GM12864 (cell line): ENCODE measurements around the gene CRADD.

Experiments
- DNase-seq: peaks from one replicate; pipeline ENCODE4 v3.0.0-alpha.2; 2011; ENCODE audit warnings: low read depth
- H3K4me3 ChIP-seq: 2 replicates; pipeline ENCODE4 v1.5.1; 2011; ENCODE audit warnings: mild to moderate bottlenecking, low read depth, low read length, control low read depth
- CTCF ChIP-seq: IDR thresholded peaks from 2 replicates; pipeline ENCODE4 v1.5.1; 2011; ENCODE audit warnings: low read depth, mild to moderate bottlenecking, moderate library complexity, low read length, control low read depth, inconsistent platforms; ENCODE audit errors: missing control alignments

The CRADD gene

GRCh38 chr12:93836620-93837260 is 159.6 kb downstream of the CRADD start:
- no peak overlapping the region for H3K4me3 ChIP-seq
- TF ChIP-seq CTCF: no peak
- no peak for DNase-seq

GRCh38 chr12:93838193-93838592 is 161.0 kb downstream of the CRADD start:
- DNase-seq: no peak
- no peak overlapping the region for H3K4me3 ChIP-seq
- no peak for TF ChIP-seq CTCF

GRCh38 chr12:93839064-93839463 is 161.9 kb downstream of the CRADD start:
- TF ChIP-seq CTCF: no peak
- H3K4me3 ChIP-seq: no peak overlapping the region
- DNase-seq: no peak

- no peak for TF ChIP-seq CTCF
- DNase-seq: no peak
- no peak overlapping the region for H3K4me3 ChIP-seq
Measured at GRCh38 chr12:93841671-93842070, 164.5 kb downstream of the CRADD start.

GRCh38 chr12:93844164-93844784 is 167.1 kb downstream of the CRADD start:
- no peak for DNase-seq
- TF ChIP-seq CTCF: no peak
- no peak overlapping the region for H3K4me3 ChIP-seq

GRCh38 chr12:93846936-93847516 is 169.9 kb downstream of the CRADD start:
- TF ChIP-seq CTCF: no peak
- no peak overlapping the region for H3K4me3 ChIP-seq
- no peak for DNase-seq
